GM21381 (cell line): ENCODE measurements around the gene AUNIP.

Experiments used
- ATAC-seq: cut with Tn5 transposase; IDR thresholded peaks from one replicate; pipeline ENCODE4 v1.9.1; 2021; ENCODE audit warnings: mild to moderate bottlenecking, moderate library complexity; ENCODE audit not compliant: unreplicated experiment

The AUNIP gene

DNA sequence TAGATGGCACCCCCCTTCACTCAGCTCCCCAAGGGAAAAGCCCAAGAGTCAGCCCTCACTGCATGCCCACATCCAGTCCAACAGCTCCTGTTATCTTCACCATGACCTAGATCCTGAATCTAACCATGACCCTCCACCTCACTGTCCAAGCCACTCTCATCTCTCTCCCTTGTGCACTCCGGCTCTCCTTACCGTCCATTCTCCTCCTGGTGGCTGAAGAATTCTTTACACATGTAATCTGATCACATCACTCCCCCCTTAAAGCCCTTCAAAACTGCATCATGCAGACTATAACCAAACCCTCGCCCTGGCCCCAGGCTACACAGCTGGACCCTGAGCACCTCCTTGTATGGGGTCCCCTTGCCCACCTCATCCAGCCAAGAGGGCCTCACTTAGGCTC is 30.2 kb upstream of the AUNIP start:
- no peak for ATAC-seq

DNA sequence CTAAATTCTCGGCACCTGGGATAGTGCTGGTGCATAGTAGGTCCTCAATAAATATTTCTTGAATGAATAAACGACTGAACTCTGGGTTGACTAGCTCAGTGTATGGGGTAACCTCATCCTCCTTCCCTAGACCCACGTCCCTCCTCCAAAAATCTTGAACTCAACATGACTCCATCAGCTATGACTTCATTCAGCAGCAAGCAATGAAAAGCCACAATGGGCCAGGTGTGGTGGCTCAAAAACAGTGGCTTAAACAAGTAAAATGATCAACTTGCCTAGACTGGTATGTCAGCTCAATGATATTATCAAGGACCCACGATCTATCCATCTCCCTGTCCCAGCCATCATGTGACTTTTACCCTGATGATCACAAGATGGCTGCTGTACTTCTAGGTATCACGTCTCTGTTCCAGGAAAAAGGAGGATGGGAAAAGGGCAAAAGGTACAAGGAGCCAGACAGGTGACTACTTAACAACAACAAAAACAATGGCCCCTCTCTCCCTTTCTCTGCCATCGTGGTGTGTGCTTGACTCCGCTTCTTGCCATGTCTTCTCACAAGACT is 29.2 kb upstream of the AUNIP start:
- ATAC-seq: no peak

DNA sequence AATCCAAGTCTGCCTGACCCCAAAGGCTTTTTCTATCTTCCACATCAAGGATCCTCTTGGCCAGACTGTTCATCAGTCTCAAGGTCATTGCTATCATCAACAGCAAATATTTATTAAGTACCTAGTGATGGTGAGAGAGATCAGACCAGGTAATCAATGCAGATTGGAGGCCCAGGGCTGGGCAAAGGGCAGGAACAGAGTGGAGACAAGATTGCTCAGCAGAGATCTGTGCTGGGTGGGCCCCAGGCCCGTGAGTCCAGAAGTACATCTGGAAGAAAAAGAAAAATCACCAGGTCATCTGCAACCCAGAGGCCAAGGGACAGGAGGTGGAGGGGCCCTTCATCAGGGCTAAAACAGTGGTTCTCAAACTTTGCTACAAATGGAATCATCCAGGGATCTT is 26.3 kb upstream of the AUNIP start:
- ATAC-seq: no peak

DNA sequence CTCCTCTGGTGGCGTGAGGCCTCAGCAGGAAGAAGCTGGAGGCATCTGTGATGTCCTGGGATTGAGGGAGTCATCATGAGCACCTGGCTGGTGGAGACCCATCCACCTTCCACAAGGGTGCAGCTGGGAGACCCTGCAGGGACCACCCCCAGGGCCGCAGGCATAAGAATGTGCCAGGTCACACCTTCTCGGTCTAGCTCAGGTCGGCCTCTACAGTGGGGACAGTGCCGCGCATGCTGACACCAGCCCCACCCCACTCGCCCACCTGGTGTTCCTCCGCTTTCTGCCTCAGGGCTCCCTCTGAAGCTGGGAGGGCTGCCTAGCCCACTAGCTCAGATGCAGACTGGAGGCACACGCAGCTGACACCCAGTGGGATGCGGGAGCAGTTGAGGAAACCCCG is 22.0 kb upstream of the AUNIP start:
- ATAC-seq: no peak

DNA sequence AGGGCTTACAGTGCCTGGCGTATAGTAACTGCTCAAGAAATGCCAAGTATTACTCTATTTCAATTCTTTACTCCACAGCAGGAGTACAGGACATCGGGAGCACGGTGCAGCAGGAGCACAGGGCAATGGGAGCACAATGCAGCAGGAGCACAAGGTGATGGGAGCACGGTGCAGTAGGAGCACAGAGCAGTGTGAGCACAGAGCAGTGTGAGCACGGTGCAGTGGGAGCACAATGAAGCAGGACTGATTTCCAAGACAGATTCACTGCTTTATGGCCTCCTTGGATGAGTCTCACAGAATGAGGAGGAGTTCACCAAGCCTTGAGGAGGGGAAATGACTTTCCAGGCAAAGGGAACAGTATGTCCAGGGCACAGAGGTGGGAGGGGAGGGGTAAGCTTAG is 21.3 kb upstream of the AUNIP start:
- no peak for ATAC-seq

- ATAC-seq: no peak
Measured at GRCh38 chr1:25879675-25880074, 20.4 kb upstream of the AUNIP start.

- no peak for ATAC-seq
Measured at GRCh38 chr1:25878690-25879089, 19.4 kb upstream of the AUNIP start.

GRCh38 chr1:25877155-25877554 is 17.9 kb upstream of the AUNIP start:
- ATAC-seq: no peak

- ATAC-seq: no peak
Measured at GRCh38 chr1:25876693-25877077, 17.4 kb upstream of the AUNIP start.

DNA sequence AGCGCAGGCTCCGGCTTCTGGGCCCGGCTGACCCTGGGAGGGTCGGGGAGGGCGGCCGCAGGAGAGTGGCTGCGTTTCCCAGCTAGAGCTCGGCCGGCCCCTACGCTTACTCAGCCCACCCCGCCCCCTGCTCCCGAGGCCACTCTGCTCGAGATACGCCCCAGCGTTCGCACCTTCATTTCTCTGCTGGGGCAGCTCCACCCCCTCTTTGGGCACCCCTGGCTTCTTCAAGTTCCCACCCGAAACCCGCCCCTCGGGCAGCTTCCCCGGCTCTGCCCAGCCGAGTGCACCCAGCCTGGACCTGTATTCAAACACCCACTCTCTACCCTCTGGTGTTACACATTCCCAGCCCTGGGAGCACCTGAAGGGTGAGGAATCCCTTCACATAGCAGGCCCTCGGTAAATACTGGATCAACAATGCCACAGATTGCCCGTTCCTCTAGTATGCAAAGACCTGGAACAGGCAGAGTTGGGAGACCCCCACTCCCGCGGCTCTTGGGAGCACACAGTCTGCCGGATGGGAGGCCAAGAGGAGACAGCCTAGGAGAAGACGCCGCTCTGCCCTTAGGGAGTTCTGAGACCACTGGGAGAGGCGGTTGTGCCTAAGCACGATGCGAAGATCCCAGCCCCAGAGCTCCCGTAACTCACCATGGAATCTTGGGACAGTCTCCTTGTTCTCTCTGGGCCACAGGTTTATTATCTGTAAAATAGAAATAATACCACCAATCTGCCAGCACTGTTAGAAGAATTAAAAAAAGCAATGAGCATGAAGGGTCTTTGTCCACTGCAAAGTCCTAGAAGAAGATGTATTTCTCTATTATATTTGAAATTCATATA is 16.8 kb upstream of the AUNIP start:
- no peak for ATAC-seq

DNA sequence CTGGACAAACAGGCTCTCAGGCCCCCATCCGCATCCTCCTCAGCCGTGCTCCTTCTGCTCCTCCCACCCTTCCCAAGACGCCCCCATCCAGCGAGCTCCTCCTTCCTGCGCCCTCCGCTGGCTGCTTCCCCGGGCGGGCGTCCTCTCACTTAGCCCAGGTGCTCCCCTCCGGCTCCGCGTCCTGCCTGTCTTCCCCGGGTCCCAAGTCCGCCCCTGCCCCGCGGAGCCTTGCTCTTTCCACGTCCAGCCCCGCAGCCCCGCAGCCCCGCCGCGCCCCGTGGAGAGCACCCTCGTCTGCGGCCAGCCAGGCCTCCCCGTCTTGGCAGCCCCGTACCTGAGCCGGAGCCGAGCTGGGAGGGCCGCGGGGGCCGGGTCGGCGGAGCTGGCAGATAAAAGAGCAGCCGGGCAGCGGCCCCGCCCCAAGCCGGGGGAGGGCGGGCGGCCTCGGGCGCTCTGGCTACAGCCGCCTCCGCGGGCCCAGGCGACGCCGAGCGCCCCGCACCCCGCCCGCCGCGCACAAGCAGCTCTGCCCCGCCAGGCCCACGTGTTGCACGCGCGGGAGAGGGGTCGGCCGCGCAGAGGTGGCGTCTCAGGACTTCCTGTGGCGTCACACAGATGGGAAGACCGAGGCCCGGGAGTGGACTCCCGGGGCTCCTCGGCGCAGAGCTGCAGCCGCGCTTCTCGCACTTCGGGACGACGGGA is 16.0 kb upstream of the AUNIP start, which contains the start of gene PAQR7:
Gene PAQR7 (minus strand): TSS at position 555 of the 702 bp plus-strand sequence. CDS start 11,869 bp downstream, outside the sequence.
- no peak for ATAC-seq

DNA sequence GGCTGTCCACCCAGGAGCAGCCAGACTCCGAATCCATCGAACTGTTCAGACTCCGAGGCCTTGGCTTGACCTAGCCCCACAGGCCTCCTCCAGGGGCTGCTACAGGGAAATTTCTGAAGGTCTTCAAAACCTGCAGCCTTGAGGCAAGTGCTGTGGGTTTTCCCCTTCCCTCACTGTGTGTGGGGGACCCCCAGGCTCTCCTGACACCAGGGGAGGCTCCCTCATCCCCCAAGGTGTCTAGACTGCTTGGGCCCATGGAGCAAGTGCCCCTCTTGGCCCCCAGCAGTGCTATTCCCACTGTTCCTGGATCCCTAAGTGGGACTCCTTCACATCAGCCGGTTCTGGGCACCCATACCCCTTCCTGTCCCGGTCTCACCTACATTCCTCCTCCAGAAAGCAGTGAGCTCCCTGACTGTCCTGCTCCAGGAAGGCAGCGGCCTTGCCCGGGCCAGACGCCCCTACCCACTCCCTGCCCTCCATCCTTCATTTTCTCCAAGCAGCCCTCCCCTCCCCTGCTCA is 15.4 kb upstream of the AUNIP start:
- no peak for ATAC-seq

DNA sequence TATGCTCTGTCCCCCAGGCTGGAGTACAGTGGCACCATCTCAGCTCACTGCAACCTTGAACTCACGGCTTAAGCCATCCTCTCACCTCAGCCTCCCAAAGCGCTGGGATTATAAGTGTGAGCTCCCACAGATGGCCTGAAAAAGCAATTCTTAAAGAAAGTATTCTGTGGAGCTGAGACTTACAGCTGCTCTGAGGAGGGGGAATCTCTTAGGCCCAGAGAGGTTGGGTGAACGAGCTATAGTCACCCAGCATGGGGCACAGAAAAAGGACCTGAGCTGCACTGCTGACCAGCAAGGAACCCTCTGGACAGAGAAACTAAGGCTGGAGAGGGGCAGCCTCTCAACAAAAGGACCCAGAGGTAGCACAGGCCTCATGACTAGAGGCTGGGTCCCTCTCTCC is 15.0 kb upstream of the AUNIP start:
- ATAC-seq: no peak

DNA sequence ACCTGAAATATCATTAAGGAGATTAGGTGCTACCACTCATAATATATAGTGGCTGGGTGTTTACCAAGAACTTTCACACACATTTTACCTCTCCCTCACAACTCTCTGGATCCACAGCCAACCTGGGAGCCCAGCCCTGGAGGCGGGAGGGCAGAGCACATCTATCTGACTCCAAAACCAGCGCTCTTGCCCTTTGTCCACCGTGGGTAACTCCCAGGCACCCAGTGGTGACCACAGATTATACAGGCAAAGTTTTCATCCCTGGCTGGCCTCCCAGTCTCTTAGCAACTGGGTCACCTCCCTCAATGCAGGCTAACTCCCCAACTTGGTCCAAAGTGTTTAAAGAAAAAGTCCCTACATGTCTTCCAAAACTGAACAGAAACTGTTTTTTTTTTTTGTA is 13.9 kb upstream of the AUNIP start:
- no peak for ATAC-seq

GRCh38 chr1:25872713-25873112 is 13.5 kb upstream of the AUNIP start:
- no peak for ATAC-seq

DNA sequence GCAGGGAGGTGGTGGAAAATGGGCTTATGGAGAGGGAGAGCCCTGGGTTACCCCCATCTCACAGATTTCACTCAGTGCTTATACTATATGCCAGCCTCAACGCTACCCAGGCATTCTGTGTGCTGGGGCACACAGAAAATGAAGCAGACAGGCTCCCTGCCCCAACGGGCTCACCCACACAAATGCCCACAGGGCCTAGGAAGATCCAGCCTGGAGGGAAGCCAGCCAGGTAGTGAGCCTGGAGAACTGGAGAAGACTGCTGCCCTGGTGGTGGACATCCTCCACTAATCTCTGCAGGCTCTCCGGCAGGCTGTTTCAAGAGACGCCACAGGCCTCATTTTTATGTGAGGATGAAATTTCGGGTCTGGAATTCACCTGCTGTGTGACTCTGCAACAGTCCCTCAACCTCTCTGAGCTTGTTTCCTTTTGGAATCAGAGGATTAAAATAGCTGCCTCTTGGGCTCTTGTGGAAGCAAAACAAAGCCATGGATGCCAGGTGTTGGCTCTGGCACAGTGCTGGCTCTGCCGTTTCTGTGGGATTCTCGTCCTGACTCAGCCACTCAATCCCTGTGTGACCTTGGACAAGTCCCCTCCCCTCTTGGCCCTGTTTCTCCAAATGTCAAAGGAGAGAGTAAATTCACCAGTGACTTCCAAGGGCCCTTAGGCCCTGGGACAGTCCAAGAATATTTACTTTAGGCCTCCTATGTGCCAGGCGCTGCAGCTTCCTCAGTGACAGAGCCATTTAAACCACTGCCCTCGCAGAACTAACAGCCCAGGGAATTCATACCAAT is 12.6 kb upstream of the AUNIP start:
- no peak for ATAC-seq

- ATAC-seq: no peak
Measured at GRCh38 chr1:25871086-25871703, 11.9 kb upstream of the AUNIP start.

DNA sequence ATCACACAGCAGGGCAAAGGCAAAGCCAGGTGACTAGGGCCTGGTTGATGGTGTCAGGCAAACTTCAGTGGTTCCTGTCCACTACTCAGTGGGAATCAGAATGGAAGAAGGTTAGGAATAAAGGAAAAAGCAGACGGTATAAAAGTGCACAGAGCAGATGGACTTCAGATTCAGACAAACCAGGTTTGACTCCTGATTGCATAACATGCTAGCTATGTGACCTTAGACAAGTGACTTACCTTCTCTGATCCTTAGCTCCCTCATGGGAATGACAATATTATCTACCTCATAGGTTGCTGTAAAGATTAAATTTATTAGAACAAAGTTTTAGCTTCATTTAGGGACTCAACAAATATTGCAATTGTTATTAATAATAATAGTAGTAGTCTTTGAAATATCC is 11.4 kb upstream of the AUNIP start:
- no peak for ATAC-seq

DNA sequence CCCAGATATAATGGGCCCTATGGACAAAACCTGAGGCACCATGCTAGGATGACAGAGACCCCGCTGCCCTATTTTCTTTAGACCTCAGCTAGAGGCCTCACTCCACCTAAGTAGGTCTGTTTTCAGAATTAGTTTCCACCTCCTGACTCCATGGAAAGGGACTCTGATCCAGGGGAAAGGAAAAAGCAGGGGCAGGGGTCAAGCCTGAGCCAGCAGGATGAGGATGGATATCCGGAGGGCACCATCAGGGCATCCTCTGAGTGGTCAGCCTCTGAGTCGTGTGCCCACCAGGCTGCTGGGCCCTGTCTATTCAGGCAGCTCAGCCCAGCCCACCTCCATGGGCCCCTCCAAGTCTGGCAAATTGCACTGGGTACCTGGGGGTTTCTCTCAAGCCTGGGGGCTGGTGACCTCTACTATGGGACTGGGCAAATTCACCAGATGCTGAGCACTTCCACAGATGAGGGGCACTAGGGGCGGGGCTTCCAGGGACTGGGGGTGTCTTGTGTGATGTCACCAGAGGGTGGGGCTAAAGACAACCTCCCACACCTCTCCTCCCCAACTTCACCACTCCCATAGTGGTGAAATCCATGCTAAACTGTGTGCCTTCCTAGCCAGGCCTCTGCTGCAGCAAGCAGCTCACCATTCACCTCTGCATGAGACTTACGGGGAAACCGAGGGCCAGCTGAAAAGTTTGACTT is 10.8 kb upstream of the AUNIP start:
- no peak for ATAC-seq
